NAMALWA (cell line): ENCODE data around the gene BCL7C.

Source experiments
- DNase-seq: peaks from one replicate; pipeline ENCODE4 v3.0.0-alpha.2; 2015; ENCODE audit warnings: low spot score

Gene BCL7C

DNA sequence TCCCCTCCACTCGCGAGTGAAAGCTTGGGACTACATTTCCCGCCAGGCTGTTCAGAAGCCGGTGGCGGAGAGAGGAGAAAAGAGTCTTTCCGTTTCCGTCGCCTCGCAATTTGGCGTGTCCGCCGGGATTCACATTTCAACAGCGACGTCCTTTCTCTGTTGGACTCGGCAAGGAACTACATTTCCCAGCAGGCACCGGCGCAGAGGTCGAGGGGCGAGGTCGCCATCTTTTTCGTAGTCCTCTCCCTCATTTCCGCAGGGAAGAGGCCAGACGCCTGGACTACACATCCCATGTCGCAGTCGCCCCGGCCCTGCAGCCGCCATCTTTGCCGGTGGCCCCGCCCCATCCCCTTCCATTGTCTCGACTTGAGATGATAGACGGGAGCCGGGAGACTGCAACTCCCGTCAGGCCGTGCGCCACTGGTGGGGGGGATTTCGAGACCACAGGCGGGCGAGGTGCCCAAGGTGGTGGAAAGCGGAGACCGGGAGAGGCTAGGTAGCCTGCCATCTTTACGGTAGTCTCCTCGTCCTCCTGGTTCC lies 28.6 kb upstream of the BCL7C start:
- peak; percentile 99 for DNase-seq

GRCh38 chr16:30921748-30922419 lies 28.0 kb upstream of the BCL7C start:
- peak; percentile 95 for DNase-seq

DNA sequence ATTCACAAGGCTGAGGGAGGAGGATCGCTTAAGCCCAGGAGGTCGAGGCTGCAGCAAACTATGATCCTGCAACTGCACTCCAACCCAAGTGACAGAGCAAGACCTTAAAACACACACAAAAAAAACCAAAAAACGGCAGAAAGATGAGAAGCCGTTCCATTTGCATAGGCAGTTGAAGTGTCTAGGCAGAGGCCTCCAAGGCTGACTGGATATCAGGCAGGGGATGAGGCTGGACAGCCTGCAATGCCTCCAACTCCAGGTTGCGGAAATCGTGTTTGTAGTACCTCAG lies 27.5 kb upstream of the BCL7C start:
- no peak for DNase-seq

DNA sequence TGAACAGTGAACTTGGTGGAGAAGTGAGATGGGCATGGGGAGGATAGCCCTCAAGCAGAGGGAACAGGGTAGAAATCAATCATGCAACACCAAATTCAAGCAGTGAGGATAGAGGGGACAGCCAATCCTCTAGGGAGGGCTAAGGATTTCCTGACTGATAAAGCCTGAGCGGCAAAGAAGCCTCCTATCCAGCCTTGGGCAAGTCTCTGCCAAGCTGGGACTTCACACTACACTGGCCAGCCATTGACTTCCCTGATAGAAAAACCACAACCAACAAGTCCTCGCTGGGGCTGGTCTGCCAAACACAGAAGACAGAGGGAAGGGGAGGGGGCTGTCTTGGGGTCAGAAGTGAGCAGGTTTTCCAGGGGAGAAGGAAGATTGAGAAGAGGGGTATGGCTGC lies 27.0 kb upstream of the BCL7C start:
- DNase-seq: no peak

DNA sequence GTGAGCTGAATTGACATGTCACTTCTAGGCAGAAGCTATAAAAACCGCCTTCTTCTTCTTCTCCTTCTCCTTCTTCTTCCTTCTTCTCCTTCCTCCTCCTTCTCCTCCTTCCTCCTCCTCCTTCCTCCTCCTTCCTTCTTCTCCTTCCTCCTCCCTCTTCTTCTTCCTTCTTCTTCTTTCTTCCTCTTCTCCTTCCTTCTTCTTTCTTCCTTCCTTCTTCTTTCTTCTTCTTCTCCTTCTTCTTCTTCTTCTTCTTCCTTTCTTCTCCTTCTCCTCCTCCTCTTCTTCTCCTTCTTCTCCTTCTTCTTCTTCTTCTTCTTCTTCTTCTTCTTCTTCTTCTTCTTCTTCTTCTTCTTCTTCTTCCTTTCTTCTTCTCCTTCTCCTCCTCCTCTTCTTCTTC lies 24.7 kb upstream of the BCL7C start:
- no peak for DNase-seq

GRCh38 chr16:30914830-30915229 lies 21.0 kb upstream of the BCL7C start:
- DNase-seq: no peak

- no peak for DNase-seq
These were observed 19.0 kb upstream of the BCL7C start for GRCh38 chr16:30912794-30913412.

GRCh38 chr16:30910427-30911029 lies 16.7 kb upstream of the BCL7C start:
- DNase-seq: no peak

- no peak for DNase-seq
These were observed 13.2 kb upstream of the BCL7C start for GRCh38 chr16:30907064-30907463.

DNA sequence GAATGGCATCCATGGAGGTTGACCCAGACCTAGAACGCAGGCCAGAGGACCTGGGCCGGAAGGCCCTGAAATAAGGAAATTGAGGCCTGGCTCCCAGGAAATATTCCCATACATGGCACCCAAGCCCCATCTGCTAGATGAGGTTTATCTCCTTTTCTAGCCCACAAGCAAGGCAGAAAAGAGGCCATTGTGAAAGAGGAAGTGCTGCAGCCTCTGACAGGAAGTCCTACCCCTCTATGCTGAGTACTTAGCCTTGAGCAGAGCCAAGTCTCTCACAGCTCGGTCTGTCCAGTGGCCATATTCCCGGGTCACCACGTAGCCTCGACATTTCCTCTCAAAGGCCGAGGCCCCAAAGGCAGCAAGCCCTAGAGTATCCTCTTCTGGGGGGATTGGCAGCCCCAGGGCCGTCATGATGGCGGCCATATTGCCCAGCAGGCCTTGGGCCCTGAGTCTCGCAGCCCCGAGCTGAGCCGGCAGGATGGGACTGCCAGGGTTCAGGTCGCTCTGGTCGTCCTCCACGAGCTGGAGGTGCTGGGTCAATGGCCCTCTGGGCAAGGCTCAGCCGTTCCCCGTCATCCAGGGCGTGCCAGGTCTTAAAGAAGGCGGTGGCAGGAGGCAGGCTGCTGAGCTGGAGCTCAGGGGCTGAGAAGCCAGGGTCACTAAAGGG lies 10.4 kb upstream of the BCL7C start:
- DNase-seq: no peak

DNA sequence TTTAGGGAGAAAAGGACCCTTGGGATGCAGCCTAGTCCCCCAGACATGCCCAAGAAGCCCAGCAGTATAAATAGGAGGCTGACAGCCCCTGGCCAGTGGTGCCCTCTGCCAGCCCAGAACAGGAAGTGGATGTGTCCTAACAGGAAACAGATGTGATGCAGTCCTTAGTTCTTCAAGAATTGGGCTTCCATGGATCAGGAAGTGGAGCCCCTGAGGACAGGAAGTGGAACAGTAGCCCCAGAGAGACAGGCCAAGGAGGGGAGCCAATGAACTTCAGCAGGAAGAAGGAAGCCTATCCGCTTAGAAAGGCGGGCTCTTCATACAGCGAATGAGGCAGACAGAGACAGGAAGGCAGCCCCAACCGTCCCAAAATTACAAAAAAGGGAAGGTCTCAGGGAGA lies 9.7 kb upstream of the BCL7C start:
- no peak for DNase-seq

DNA sequence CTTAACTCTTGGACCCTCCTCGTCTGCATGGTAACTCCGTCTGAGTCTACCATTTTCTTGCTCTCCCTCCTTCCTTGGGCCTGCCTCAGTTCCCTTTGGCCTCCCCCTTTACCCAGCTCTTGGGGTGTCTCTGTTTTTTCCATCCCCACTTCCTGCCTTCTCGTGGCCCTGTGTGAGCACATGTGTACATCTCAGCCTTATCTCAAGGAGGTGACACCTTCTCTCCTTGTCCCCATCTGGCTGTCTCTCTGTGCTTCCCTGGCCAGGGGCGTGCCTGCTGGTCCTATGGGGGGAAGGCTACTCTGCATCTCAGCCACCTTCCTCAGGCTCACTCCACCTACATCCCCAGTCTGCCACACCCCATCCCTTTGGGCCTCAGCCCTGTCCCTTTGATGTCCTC lies 9.1 kb upstream of the BCL7C start:
- DNase-seq: no peak

- peak; percentile 54 for DNase-seq
These were observed 8.4 kb upstream of the BCL7C start for GRCh38 chr16:30902029-30902972.

- no peak for DNase-seq
These were observed 7.5 kb upstream of the BCL7C start for GRCh38 chr16:30901201-30902028.

GRCh38 chr16:30900588-30900987 lies 6.7 kb upstream of the BCL7C start:
- DNase-seq: no peak

DNA sequence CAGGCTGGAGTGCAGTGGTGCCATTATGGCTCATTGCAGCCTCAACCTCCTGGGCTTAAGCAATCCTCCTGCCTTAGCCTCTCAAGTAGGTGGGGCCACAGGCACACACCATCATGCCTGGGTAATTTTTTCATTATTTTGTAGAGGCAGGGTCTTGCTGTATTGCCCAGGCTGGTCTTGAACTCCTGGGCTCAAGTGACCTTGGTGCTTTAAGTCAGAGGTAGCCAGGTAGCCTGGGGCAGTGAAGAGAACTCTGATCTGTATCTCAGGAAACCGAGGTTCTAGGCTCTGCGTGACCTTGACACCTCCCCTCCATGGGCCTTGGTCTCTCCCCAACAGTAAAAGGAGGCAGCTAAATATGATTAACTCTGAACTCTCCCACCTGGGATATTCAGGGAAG lies 5.9 kb upstream of the BCL7C start:
- no peak for DNase-seq

- peak; percentile 90 for DNase-seq
These were observed 3.2 kb upstream of the BCL7C start for GRCh38 chr16:30896889-30897733.

DNA sequence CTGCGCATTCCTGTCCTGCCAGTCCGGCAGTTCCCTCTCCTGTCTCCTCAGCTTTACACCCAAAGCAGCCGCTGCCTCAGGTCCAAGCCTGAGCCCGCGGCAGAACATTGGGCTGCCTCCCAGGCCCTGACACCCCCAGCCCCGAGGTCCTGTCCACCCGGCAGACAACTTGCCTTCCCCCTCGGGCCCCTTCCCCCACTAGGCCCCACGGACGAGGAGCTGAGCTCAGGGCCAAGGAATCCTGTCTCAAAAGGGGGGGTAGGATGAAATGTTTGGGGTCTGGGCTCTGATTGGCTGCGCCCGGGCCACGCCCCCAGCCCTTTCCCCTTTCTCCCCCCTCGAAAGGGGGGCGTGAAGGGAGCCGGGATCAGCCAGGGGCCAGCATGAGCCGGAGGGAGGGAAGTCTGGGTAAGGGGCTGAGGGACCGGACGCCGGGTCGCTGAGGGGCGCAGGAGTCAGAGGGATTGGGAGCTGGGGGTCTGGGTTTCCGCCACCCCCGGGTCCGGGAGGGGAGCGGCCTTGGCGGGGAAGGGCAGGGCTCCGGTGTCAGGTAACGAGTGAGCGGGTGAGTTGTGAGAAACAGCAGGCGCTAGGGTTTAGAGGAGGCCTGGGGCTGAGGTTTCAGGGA lies 2.5 kb upstream of the BCL7C start, which contains the start of gene CTF1:
Gene CTF1 (plus strand): TSS at position 354 of the 628 bp plus-strand sequence. CDS start 30 bp downstream, at position 384.
- DNase-seq: no peak

GRCh38 chr16:30895627-30896260 lies 1.9 kb upstream of the BCL7C start:
- DNase-seq: no peak
